ENCODE results near the gene DUOX2. TPM values are rescaled to one million over a fixed set of nuclear protein-coding genes. Genes with fewer than 3 reads are reported as not detected.

DUOX2 gene
- total and polyA plus RNA-seq, 2 of the 13 experiments (the other 11 are each of a cell fraction or from before 2014, with no cell fraction given) = 0.08 TPM; not detected in 1

DNA sequence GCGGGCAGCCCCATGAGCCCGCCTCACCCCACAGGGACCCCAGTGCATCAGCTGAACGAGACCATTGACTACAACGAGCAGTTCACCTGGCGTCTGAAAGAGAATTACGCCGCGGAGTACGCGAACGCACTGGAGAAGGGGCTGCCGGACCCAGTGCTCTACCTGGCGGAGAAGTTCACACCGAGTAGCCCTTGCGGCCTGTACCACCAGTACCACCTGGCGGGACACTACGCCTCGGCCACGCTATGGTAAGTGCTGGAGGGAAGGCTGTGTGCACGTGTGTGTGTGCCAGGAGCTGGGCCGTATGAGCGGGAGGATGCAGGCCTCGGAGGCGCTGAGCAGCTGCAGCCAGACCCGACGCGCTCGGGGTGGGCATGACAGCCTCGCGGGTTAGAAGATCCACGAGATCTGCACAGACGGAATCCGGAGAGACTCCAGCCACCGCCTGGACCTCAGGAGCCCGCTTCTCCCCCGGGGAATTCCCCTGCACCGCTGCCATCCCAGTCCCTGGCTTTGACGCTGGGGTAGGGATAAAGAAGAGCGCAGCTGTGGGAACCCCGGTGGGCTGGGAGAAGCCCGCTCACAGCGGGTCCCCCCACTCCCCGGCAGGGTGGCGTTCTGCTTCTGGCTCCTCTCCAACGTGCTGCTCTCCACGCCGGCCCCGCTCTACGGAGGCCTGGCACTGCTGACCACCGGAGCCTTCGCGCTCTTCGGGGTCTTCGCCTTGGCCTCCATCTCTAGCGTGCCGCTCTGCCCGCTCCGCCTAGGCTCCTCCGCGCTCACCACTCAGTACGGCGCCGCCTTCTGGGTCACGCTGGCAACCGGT, 2.7 kb upstream of the DUOX2 start:
- no peak for FAIRE-seq
- ChIA-PET CTCF (ENCODE audit: low intra/inter-chr PET ratio, low total read pairs) (no interaction called here), POLR2A (no interaction called here)
- no peak for DNase-seq (ENCODE audit: low spot score)
- in situ Hi-C loops (cut with HindIII; ENCODE audit: extremely low pct_ligation_motif_present, low pct_unique_long_range_greater_than_20kb) (no loop called here), intact Hi-C loops (cut with micrococcal nuclease; ENCODE audit: unreplicated experiment) (no loop called here)
- no peak for ATAC-seq
- Histone ChIP-seq H3K9me3 (ENCODE audit: low read length) (no peaks in the 10 kb centered on the region), H3K4me1 (ENCODE audit: insufficient read depth, low read length) (peaks cover 25% of the 10 kb centered on the region), H3K27ac (ENCODE audit: extremely low read length, insufficient read depth, low read length) (no peak overlapping the region), H3K27me3 (ENCODE audit: control insufficient read depth in 1 of 2, insufficient read depth in 2 of 2, low read length in 2 of 2) (peaks cover 13 to 50% of the 10 kb centered on the region in 2 experiments), H3K79me2 (ENCODE audit: insufficient read depth, low read length) (no peaks in the 10 kb centered on the region), H2AFZ (ENCODE audit: low read length) (no peak overlapping the region), H4K20me1 (ENCODE audit: insufficient read depth, low read length) (no peaks in the 10 kb centered on the region), H3K9ac (ENCODE audit: insufficient read depth, low read depth, low read length) (no peak overlapping the region), H3K4me2 (ENCODE audit: low read depth, low read length) (no peak overlapping the region), H3K36me3 (replicated peaks in 1 of 2; ENCODE audit: control insufficient read depth in 1 of 2, insufficient read depth in 2 of 2, low read length in 2 of 2) (no peaks in the 10 kb centered on the region), H3K4me3 (replicated peaks in 1 of 3; ENCODE audit: insufficient read depth in 1 of 3, low read depth in 2 of 3, low read length in 3 of 3) (no peak overlapping the region)
- WGBS (ENCODE audit: low lambda C conversion rate) = 85% methylated on average over 56 of the region's 65 CpGs
- BruUV-seq (replicated peaks) = no TSS peak
- no peak for TF ChIP-seq RARG (CRISPR knock-in tag; IDR thresholded peaks at IDR 0.05; ENCODE audit: low read depth)
- TF ChIP-seq DNMT3B (CRISPR knock-in tag; conservative IDR thresholded peaks at IDR 0.05) = no peak
- TF ChIP-seq ZNF33A (CRISPR knock-in tag; IDR thresholded peaks at IDR 0.05; ENCODE audit: borderline replicate concordance) = no peak
- TF ChIP-seq ZFP36L1 (CRISPR knock-in tag; IDR thresholded peaks at IDR 0.05) = no peak
- TF ChIP-seq, protein P1, sequence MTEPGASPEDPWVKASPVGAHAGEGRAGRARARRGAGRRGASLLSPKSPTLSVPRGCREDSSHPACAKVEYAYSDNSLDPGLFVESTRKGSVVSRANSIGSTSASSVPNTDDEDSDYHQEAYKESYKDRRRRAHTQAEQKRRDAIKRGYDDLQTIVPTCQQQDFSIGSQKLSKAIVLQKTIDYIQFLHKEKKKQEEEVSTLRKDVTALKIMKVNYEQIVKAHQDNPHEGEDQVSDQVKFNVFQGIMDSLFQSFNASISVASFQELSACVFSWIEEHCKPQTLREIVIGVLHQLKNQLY (CRISPR knock-in tag; IDR thresholded peaks at IDR 0.05) = no peak
- no peak for TF ChIP-seq PHF20 (CRISPR knock-in tag; IDR thresholded peaks at IDR 0.05)
- TF ChIP-seq, protein P2, sequence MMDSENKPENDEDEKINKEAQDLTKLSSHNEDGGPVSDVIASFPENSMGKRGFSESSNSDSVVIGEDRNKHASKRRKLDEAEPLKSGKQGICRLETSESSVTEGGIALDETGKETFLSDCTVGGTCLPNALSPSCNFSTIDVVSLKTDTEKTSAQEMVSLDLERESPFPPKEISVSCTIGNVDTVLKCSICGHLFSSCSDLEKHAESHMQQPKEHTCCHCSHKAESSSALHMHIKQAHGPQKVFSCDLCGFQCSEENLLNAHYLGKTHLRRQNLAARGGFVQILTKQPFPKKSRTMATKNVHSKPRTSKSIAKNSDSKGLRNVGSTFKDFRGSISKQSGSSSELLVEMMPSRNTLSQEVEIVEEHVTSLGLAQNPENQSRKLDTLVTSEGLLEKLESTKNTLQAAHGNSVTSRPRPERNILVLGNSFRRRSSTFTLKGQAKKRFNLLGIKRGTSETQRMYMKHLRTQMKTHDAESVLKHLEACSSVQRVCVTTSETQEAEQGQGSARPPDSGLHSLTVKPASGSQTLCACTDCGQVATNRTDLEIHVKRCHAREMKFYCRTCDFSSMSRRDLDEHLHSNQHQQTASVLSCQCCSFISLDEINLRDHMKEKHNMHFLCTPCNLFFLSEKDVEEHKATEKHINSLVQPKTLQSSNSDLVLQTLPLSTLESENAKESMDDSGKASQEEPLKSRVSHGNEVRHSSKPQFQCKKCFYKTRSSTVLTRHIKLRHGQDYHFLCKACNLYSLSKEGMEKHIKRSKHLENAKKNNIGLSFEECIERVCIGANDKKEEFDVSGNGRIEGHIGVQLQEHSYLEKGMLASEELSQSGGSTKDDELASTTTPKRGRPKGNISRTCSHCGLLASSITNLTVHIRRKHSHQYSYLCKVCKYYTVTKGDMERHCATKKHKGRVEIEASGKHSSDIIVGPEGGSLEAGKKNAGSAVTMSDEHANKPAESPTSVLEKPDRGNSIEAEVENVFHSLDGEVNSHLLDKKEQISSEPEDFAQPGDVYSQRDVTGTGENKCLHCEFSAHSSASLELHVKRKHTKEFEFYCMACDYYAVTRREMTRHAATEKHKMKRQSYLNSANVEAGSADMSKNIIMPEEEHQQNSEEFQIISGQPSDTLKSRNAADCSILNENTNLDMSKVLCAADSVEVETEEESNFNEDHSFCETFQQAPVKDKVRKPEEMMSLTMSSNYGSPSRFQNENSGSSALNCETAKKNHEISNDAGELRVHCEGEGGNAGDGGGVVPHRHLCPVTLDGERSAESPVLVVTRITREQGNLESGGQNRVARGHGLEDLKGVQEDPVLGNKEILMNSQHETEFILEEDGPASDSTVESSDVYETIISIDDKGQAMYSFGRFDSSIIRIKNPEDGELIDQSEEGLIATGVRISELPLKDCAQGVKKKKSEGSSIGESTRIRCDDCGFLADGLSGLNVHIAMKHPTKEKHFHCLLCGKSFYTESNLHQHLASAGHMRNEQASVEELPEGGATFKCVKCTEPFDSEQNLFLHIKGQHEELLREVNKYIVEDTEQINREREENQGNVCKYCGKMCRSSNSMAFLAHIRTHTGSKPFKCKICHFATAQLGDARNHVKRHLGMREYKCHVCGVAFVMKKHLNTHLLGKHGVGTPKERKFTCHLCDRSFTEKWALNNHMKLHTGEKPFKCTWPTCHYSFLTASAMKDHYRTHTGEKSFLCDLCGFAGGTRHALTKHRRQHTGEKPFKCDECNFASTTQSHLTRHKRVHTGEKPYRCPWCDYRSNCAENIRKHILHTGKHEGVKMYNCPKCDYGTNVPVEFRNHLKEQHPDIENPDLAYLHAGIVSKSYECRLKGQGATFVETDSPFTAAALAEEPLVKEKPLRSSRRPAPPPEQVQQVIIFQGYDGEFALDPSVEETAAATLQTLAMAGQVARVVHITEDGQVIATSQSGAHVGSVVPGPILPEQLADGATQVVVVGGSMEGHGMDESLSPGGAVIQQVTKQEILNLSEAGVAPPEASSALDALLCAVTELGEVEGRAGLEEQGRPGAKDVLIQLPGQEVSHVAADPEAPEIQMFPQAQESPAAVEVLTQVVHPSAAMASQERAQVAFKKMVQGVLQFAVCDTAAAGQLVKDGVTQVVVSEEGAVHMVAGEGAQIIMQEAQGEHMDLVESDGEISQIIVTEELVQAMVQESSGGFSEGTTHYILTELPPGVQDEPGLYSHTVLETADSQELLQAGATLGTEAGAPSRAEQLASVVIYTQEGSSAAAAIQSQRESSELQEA (CRISPR knock-in tag; IDR thresholded peaks at IDR 0.05; ENCODE audit: not compliant biosample characterization) = no peak
- TF ChIP-seq ZNF607 (CRISPR knock-in tag; IDR thresholded peaks at IDR 0.05; ENCODE audit: borderline replicate concordance) = no peak
- TF ChIP-seq, protein P3, sequence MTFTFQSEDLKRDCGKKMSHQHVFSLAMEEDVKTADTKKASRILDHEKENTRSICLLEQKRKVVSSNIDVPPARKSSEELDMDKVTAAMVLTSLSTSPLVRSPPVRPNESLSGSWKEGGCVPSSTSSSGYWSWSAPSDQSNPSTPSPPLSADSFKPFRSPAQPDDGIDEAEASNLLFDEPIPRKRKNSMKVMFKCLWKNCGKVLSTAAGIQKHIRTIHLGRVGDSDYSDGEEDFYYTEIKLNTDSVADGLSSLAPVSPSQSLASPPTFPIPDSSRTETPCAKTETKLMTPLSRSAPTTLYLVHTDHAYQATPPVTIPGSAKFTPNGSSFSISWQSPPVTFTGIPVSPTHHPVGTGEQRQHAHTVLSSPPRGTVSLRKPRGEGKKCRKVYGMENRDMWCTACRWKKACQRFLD (CRISPR knock-in tag; IDR thresholded peaks at IDR 0.05; ENCODE audit: borderline replicate concordance) = no peak
